ENCODE results near the gene ANKRD37. TPM values are rescaled to one million over a fixed set of nuclear protein-coding genes. Genes with fewer than 3 reads are reported as not detected.

The ANKRD37 gene
- total and polyA plus RNA-seq, 8 donors, result 1.2 to 21.7 (median 13.4) TPM

DNA sequence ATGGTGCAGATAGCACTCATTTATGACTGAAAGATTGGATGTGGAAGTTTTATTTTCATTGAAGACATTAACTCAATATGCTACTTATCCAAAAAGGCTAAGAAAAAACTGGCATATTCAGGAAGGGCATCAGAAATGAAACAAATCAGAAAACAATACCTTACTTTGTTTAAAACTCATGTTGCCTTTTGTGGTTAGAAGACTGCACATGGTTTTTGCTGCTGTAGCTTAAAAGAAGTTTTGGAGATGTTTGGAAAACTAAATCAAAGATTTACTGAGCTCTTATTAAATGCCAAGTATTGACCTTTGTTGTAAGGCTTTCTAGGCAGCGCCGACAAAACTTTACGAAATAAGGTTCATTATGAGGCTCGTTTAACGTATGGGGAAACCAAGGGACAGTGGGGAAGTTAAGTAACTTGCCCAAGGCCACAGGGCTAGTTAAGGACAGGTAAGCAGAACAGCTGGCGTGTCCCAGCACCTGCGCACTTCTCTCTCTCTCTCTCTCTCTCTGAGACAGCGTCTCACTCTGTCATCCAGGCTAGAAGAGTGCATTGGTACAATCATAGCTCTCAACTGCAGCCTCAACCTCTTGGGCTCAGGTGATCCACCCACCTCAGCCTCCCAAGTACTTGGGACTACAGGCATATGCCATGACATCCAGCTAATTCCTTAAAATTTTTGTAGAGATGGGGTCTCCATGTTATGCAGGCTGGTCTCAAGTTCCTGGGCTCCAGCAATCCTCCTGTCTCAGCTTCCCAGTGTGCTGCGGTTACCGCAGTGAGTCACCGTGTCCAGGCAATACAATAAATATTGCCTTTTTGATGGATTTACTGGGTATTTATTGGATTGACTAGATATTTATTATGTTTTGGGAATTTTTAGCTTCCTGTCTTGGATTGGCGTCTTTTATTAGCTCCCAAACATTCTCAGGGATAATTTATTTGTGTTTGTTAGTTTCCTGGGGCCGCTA is 17.0 kb upstream of the ANKRD37 start:
- peaks cover 0 to 7% (median 0%) of the 10 kb centered on the region in 4 donors for H3K36me3 ChIP-seq
- H3K9me3 ChIP-seq, result no peaks in the 10 kb centered on the region
- TF ChIP-seq, protein P1, sequence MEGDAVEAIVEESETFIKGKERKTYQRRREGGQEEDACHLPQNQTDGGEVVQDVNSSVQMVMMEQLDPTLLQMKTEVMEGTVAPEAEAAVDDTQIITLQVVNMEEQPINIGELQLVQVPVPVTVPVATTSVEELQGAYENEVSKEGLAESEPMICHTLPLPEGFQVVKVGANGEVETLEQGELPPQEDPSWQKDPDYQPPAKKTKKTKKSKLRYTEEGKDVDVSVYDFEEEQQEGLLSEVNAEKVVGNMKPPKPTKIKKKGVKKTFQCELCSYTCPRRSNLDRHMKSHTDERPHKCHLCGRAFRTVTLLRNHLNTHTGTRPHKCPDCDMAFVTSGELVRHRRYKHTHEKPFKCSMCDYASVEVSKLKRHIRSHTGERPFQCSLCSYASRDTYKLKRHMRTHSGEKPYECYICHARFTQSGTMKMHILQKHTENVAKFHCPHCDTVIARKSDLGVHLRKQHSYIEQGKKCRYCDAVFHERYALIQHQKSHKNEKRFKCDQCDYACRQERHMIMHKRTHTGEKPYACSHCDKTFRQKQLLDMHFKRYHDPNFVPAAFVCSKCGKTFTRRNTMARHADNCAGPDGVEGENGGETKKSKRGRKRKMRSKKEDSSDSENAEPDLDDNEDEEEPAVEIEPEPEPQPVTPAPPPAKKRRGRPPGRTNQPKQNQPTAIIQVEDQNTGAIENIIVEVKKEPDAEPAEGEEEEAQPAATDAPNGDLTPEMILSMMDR (IDR thresholded peaks at IDR 0.05), result no peak
- TF ChIP-seq POLR2A (IDR thresholded peaks at IDR 0.05) (no peak), POLR2AphosphoS5 (IDR thresholded peaks at IDR 0.05) (no peak), EP300 (IDR thresholded peaks at IDR 0.05) (no peak)
- no peak for DNase-seq
- H3K27me3 ChIP-seq, result no peaks in the 10 kb centered on the region
- no peak overlapping the region for H3K4me3 ChIP-seq
- WGBS, 5 donors, result 96 to 98% (median 97%) methylated on average over 13 of the region's 13 CpGs
- H3K4me1 ChIP-seq, result peaks cover 0 to 14% (median 9%) of the 10 kb centered on the region in 4 donors
- intact Hi-C loops (cut with DNase I; ENCODE audit: low total_unique reads), result no loop called here
- H3K27ac ChIP-seq, result no peak overlapping the region

DNA sequence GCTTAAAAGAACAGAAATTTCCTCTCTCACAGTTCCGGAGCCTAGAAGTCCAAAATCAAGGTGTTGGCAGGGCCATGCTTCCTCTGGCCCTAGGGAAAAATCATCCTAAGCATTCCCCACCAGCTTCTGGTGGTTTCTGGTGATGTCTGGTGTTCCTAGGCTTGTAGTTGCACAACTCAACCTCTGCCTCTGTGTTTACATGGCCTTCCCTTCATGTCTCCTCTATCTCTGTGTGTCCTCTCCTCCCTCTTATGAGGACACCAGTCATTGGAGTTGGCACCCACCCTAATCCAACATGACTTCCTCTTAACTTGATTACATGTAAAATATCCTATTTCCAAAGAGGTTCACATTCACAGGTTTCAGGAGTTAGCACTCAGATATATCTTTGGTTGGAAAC is 16.3 kb upstream of the ANKRD37 start:
- WGBS, 5 donors, result 92 to 100% (median 98%) methylated on average over 1 of the region's 1 CpG
- Histone ChIP-seq H3K27ac (no peak overlapping the region), H3K36me3 (peaks cover 0 to 7% (median 0%) of the 10 kb centered on the region in 4 donors), H3K4me1 (peaks cover 0 to 19% (median 9%) of the 10 kb centered on the region in 4 donors), H3K27me3 (no peaks in the 10 kb centered on the region), H3K4me3 (no peak overlapping the region), H3K9me3 (no peaks in the 10 kb centered on the region)
- DNase-seq, result no peak
- intact Hi-C loops (cut with DNase I; ENCODE audit: low total_unique reads), result no loop called here
- no peak for TF ChIP-seq POLR2AphosphoS5 (IDR thresholded peaks at IDR 0.05)
- TF ChIP-seq POLR2A (IDR thresholded peaks at IDR 0.05), result no peak
- TF ChIP-seq, protein P1 (IDR thresholded peaks at IDR 0.05), result no peak
- TF ChIP-seq EP300 (IDR thresholded peaks at IDR 0.05), result no peak

DNA sequence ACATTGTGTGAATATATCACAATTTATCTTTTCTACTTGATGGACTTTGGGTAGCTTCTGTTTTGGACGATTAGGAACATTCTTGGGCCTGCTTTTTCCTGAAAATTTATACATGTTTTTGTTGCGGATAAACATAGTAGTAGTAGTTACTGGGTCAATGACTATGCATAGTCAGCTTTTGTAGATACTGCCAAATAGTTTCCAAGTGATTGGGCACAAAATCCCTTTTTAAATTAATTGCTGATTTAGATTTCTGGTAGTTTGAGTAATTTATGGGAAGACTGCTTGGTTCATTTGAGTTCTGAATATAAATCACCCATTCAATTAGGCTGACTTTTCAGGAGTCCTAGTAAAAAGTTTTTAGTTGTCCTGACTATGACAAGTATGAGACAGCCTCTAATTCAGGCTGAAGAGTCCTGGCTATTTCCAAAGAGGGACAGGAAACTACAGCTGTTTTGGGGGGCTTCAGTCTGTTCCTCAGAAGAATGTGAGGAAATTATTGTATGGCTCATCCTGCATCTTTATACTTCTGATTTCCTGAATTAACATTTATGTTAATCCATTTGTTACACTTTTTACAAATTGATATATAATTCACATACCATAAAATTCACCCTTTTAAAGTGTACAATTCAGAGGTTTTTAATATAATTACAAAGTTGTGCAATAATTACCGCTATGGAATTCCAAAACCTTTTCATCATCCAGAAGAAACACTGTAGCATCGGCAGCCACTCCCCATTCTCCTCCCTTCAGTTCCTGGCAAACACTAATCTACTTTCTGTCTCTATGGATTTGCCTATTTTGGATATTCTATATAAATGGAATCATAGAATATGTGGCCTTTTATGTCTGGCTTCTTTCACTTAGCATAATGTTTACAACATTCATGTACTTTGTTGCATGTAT is 15.1 kb upstream of the ANKRD37 start:
- WGBS, 5 donors, result 55 to 64% (median 63%) methylated on average over 4 of the region's 4 CpGs

More for the DNA sequence above, 15.1 kb upstream of the ANKRD37 start:
- H3K36me3 ChIP-seq, result peaks cover 0 to 7% (median 0%) of the 10 kb centered on the region in 4 donors
- intact Hi-C loops (cut with DNase I; ENCODE audit: low total_unique reads), result no loop called here
- TF ChIP-seq POLR2A (IDR thresholded peaks at IDR 0.05) (no peak), EP300 (IDR thresholded peaks at IDR 0.05) (no peak), POLR2AphosphoS5 (IDR thresholded peaks at IDR 0.05) (no peak)
- TF ChIP-seq, protein P1 (IDR thresholded peaks at IDR 0.05), result no peak
- DNase-seq, result no peak
- H3K27ac ChIP-seq, result no peak overlapping the region
- H3K4me1 ChIP-seq, result peaks cover 0 to 19% (median 9%) of the 10 kb centered on the region in 4 donors
- H3K9me3 ChIP-seq, result no peaks in the 10 kb centered on the region
- H3K4me3 ChIP-seq, result no peak overlapping the region
- H3K27me3 ChIP-seq, result no peaks in the 10 kb centered on the region

Data from stomach (tissue), 9 donors.